HG02642 (cell line): Measurements from ENCODE around the gene DMRT1.

Experiments used
- ATAC-seq: cut with Tn5 transposase; IDR thresholded peaks from one replicate; pipeline ENCODE4 v1.9.1; 2021; ENCODE audit warnings: mild to moderate bottlenecking; ENCODE audit not compliant: unreplicated experiment, poor library complexity

The DMRT1 gene

GRCh38 chr9:841371-842209 is at the start of gene DMRT1:
Gene DMRT1 (plus strand): TSS chr9:841697. CDS start chr9:841839, 142 bp downstream.
- no peak for ATAC-seq

GRCh38 chr9:792331-793260 is 48.9 kb upstream of the DMRT1 start:
- ATAC-seq = no peak

GRCh38 chr9:794386-794785 is 47.1 kb upstream of the DMRT1 start:
- no peak for ATAC-seq

DNA sequence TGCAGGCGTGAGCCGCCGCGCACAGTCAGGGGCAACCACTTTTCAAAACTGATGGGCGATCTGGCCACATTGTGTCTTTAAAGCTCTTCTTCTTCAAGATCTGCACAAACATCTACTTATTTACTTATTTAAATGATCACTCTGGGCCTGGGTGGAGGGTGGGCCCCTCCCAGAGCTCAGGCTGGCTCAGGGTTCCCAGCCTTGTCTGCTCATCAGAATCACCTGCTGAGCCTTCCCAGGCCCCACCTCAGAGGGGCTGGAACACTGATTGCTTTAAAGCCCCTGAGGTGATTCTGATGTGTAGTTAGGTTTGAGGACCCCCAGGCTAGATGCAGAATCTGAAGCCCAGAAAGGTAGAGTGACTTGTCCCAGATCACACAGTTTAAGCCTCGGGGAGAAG is 45.6 kb upstream of the DMRT1 start:
- no peak for ATAC-seq

GRCh38 chr9:800591-801150 is 40.8 kb upstream of the DMRT1 start:
- no peak for ATAC-seq

GRCh38 chr9:801399-802071 is 40.0 kb upstream of the DMRT1 start:
- no peak for ATAC-seq

- ATAC-seq = no peak
Observed at GRCh38 chr9:804026-804425, 37.5 kb upstream of the DMRT1 start.

- no peak for ATAC-seq
Observed at GRCh38 chr9:805151-805550, 36.3 kb upstream of the DMRT1 start.

DNA sequence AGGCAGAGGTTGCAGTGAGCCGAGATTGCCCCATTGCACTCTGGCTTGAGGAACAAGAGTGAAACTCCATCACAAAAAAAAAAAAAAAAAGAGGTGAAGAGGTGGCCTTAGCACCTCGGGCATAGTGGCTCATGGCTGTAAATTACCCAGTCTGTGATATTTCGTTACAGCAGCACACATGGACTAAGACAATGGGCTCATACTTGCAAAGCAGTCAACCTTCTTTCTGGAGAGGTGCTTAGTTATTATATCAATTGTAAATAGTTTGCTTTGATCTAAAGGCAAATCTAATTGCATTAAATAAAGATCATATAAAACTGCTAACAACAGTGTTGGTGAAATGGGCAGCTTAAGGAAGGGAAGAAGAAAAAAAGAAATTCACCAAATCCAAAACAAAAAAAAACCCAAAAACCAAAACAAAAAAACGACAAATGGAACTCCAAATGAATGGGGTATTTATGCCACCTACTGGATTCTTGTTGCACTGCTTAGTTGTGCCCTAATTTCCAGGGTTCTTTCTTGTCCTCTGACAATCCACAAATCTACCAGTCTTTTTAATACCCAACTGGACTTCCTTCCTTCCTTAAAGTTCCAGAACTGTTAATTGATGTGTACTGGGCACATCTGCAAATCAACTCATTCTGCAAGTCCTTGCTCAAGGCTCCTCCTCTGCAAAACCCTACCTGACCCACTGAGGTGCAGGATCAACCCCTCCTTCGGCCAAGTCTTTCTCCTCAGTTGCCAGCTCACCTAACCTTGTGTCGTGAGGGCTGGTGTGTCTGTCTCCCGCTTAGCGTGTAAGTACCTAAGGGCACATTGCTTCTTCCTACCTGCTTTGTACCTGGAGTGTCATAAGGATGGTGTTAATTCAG is 35.0 kb upstream of the DMRT1 start:
- no peak for ATAC-seq

DNA sequence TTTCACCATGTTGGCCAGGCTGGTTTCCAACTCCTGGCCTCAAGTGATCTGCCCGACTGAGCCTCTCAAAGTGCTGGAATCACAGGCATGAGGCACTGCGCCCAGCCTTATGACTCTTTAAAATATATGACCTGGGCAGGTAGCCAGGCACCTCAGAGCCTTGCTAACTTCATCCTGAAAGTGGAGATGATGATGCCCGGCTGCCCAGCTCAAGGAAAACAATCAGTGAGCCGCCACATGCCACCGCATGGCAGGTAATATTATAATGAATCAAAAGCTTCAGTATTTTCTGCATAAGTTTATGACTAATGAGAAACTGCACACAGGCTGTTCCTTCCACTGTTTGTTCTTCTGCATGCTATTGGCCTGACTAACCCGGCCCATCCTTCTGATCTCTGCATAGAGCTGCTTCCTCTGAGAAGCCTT is 30.4 kb upstream of the DMRT1 start:
- ATAC-seq = no peak

DNA sequence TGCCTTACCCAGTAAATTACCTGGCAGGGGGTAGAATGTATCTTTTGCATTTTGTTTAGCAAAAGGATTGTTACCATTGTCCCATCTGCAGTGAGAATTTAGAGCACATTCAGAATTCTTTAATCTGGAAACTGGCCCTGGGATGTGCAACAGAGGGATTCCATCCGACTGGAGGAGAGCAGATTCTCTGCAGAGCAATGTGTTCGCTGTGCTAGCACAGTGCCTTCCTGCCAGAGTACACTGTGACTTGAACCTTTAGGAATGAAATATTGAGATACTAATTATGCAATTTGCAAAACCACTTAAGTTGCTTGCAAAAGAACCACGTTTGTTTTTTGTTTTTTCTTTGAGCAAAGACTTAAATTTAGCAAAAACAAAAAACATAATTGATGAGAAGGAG is 22.5 kb upstream of the DMRT1 start:
- ATAC-seq = no peak

- ATAC-seq = no peak
Observed at GRCh38 chr9:826500-827280, 14.8 kb upstream of the DMRT1 start.

DNA sequence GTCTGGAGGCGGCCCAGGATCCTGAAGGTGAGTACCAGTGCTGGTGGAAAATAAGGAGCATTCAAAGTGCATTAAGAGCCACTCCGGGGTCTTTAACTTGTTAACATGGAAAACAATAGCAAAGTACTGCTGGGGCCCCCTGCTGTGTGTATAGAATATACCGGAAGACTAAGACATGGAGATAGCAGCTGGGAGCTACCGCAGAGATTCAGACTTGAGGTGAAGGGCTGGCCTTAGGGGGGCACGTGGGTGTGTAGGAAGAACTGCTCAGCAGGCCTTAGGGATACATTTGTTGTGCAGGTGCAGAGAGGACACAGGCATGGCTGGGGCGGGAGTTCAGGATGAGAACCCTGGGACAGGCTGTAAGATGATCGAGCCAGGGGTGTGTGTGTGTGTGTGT is 1.2 kb upstream of the DMRT1 start:
- no peak for ATAC-seq

DNA sequence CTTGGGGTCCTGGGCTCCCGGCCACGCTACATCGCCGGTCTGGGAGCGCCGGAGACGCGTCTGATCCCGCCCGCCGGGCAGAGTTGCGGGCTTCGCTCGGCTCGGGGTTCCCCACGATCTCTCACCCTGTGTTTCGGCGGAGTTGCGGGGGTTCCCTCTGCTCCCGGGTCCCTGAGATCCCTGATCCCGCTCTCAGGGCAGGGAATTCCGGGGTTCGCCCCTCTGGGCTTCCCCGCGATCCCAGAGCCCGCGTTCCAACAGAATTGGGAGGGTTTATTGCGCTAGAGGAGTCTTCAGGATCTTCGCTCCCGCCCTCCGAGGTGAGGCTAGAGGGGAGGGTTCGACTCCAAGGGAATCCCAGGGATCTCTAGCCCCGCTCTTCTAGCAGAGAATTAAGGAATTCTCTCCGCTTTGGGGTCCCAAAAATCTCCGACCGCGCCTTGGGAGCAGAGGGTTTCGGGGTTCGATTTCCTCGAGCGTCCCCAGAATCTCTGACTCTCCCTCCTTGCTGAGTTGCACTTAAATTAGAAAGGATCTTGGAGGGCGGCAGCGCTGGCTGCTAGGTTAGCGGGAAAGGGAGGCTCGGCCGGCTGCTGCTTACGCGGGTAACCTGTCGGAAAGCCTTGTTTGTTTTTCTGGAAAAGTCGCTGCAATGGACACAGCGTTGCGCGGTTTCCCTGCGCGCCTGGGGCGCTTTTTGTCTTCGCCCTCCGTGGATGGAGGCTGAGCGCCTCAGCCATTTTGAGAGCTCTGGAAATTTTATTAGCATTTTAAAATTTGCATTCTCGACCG is 1.3 kb downstream of the DMRT1 start:
- ATAC-seq = no peak

- no peak for ATAC-seq
Observed at GRCh38 chr9:843427-843785, 1.9 kb downstream of the DMRT1 start.

DNA sequence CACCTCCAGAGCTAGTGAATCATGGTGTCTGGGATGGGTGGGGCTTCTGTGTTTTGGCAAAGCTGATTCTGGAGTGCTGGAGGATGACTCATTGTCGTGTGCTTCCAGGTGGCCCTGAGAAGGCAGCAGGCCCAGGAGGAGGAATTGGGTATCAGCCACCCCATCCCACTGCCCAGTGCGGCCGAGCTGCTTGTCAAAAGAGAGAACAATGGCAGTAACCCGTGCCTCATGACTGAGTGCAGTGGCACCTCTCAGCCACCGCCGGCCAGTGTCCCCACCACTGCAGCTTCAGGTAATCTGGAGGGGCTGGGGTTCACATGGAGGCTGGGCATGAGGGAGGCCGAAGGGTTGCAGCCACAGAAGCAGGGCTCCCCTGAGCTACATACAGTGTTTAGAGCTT is 5.4 kb downstream of the DMRT1 start:
- no peak for ATAC-seq

DNA sequence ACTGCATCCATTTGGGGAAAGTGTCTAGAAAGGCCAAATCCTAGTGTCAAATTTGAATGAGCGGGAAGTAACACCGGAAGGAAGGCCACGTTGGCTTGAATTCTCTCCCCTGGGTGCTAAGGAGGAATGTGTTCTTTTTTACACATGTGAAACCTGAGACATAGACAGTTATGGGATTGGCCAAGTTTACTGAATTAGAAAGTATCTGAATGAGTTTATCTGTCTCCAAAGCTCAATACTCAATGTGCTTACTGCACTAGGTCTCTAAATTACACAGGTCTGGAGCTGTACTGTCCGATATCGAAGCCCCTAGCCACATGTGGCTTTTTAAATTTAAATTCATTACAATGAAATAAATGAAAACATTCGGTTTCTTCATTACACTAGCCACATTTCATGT is 6.0 kb downstream of the DMRT1 start:
- peak; percentile 68 for ATAC-seq

DNA sequence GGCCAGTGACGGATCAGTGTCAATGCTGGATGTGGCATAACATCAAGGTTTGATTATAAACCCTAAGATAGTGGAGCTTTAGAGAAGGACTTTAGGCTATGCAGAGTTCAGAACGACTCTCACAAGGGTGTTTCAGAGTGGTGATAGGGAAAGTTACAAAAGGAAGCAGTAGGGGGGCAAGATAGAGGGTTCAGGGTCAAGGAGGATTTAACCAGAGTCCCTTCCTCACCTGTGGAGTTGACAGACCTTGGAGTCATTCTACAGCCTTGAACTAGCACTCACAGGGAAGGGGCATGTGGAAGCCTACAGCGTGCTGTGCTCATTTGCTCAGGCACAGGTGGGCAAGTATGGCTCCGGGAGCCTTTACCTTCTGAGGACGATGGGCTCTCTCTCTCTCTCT is 7.9 kb downstream of the DMRT1 start:
- ATAC-seq = no peak
